Measurements from ENCODE around the gene ADCY3.

The ADCY3 gene

GRCh38 chr2:24918326-24919036, 1.6 kb downstream of the ADCY3 start:
- peak overlapping the region; percentile 85 for H3K4me3 Mint-ChIP-seq
- ATAC-seq (no peak), DNase-seq (ENCODE audit: low spot score in 2 of 2) (no peak)
- no peaks in the 10 kb centered on the region for H3K9me3 Mint-ChIP-seq
- peak overlapping the region; percentile 84 for H3K27ac Mint-ChIP-seq
- peaks cover 51% of the 10 kb centered on the region for H3K4me1 Mint-ChIP-seq
- H3K36me3 Mint-ChIP-seq, result peaks cover 28% of the 10 kb centered on the region

- Mint-ChIP-seq H3K4me3 (peak overlapping the region; percentile 85), H3K27ac (peak overlapping the region; percentile 23), H3K9me3 (no peaks in the 10 kb centered on the region), H3K36me3 (peaks cover 35% of the 10 kb centered on the region), H3K4me1 (peaks cover 51% of the 10 kb centered on the region)
- ATAC-seq, result no peak
- DNase-seq (ENCODE audit: low spot score in 2 of 2), result no peak
These were observed 2.2 kb downstream of the ADCY3 start for GRCh38 chr2:24917731-24918325.

GRCh38 chr2:24917086-24917485, 3.0 kb downstream of the ADCY3 start:
- H3K4me3 Mint-ChIP-seq, result peak overlapping the region; percentile 85
- ATAC-seq (peak; percentile 82), DNase-seq (ENCODE audit: low spot score in 2 of 2) (peak; percentile 35 to 76)
- H3K27ac Mint-ChIP-seq, result peak overlapping the region; percentile 23
- peaks cover 54% of the 10 kb centered on the region for H3K4me1 Mint-ChIP-seq
- no peaks in the 10 kb centered on the region for H3K9me3 Mint-ChIP-seq
- peaks cover 38% of the 10 kb centered on the region for H3K36me3 Mint-ChIP-seq

- DNase-seq (ENCODE audit: low spot score in 2 of 2), result no peak
- no peak overlapping the region for H3K27ac Mint-ChIP-seq
- peaks cover 53% of the 10 kb centered on the region for H3K4me1 Mint-ChIP-seq
- H3K4me3 Mint-ChIP-seq, result no peak overlapping the region
- no peak for ATAC-seq
- H3K36me3 Mint-ChIP-seq, result peaks cover 50% of the 10 kb centered on the region
- no peaks in the 10 kb centered on the region for H3K9me3 Mint-ChIP-seq
These were observed 4.2 kb downstream of the ADCY3 start for GRCh38 chr2:24915796-24916195.

GRCh38 chr2:24915175-24915574, 4.9 kb downstream of the ADCY3 start:
- Mint-ChIP-seq H3K4me1 (peaks cover 51% of the 10 kb centered on the region), H3K36me3 (peaks cover 56% of the 10 kb centered on the region), H3K9me3 (no peaks in the 10 kb centered on the region), H3K27ac (peak overlapping the region; percentile 43), H3K4me3 (no peak overlapping the region)
- no peak for ATAC-seq
- DNase-seq (ENCODE audit: low spot score in 2 of 2), result no peak

- no peaks in the 10 kb centered on the region for H3K9me3 Mint-ChIP-seq
- no peak for ATAC-seq
- peaks cover 55% of the 10 kb centered on the region for H3K4me1 Mint-ChIP-seq
- H3K4me3 Mint-ChIP-seq, result no peak overlapping the region
- peak overlapping the region; percentile 43 for H3K27ac Mint-ChIP-seq
- no peak for DNase-seq (ENCODE audit: low spot score in 2 of 2)
- H3K36me3 Mint-ChIP-seq, result peaks cover 60% of the 10 kb centered on the region
These were observed 5.3 kb downstream of the ADCY3 start for GRCh38 chr2:24914713-24915112.

- ATAC-seq, result no peak
- H3K27ac Mint-ChIP-seq, result no peak overlapping the region
- H3K4me3 Mint-ChIP-seq, result no peak overlapping the region
- peaks cover 58% of the 10 kb centered on the region for H3K4me1 Mint-ChIP-seq
- no peak for DNase-seq (ENCODE audit: low spot score in 2 of 2)
- no peaks in the 10 kb centered on the region for H3K9me3 Mint-ChIP-seq
- peaks cover 58% of the 10 kb centered on the region for H3K36me3 Mint-ChIP-seq
These were observed 6.1 kb downstream of the ADCY3 start for GRCh38 chr2:24913911-24914310.

- ATAC-seq, result no peak
These were observed 7.1 kb downstream of the ADCY3 start for GRCh38 chr2:24912986-24913385.

GRCh38 chr2:24912523-24912922, 7.5 kb downstream of the ADCY3 start:
- ATAC-seq (no peak), DNase-seq (ENCODE audit: low spot score in 2 of 2) (no peak)
- Mint-ChIP-seq H3K9me3 (no peaks in the 10 kb centered on the region), H3K4me3 (no peak overlapping the region), H3K27ac (no peak overlapping the region), H3K4me1 (peaks cover 49% of the 10 kb centered on the region), H3K36me3 (peaks cover 53% of the 10 kb centered on the region)

More at GRCh38 chr2:24912986-24913385, 7.1 kb downstream of the ADCY3 start:
- Mint-ChIP-seq H3K9me3 (no peaks in the 10 kb centered on the region), H3K4me3 (no peak overlapping the region), H3K36me3 (peaks cover 57% of the 10 kb centered on the region), H3K27ac (no peak overlapping the region), H3K4me1 (peaks cover 52% of the 10 kb centered on the region)
- DNase-seq (ENCODE audit: low spot score in 2 of 2), result no peak

GRCh38 chr2:24910245-24910644, 9.8 kb downstream of the ADCY3 start:
- ATAC-seq (no peak), DNase-seq (ENCODE audit: low spot score in 2 of 2) (no peak)
- no peak overlapping the region for H3K4me3 Mint-ChIP-seq
- H3K27ac Mint-ChIP-seq, result no peak overlapping the region
- H3K4me1 Mint-ChIP-seq, result peaks cover 44% of the 10 kb centered on the region
- H3K36me3 Mint-ChIP-seq, result peaks cover 54% of the 10 kb centered on the region
- H3K9me3 Mint-ChIP-seq, result no peaks in the 10 kb centered on the region

- ATAC-seq (no peak), DNase-seq (ENCODE audit: low spot score in 2 of 2) (no peak)
- no peak overlapping the region for H3K27ac Mint-ChIP-seq
- peaks cover 38% of the 10 kb centered on the region for H3K4me1 Mint-ChIP-seq
- peaks cover 56% of the 10 kb centered on the region for H3K36me3 Mint-ChIP-seq
- no peaks in the 10 kb centered on the region for H3K9me3 Mint-ChIP-seq
- no peak overlapping the region for H3K4me3 Mint-ChIP-seq
These were observed 10.4 kb downstream of the ADCY3 start for GRCh38 chr2:24909555-24910177.

GRCh38 chr2:24908461-24908901, 11.6 kb downstream of the ADCY3 start:
- Mint-ChIP-seq H3K4me1 (peaks cover 36% of the 10 kb centered on the region), H3K27ac (no peak overlapping the region), H3K4me3 (no peak overlapping the region), H3K9me3 (no peaks in the 10 kb centered on the region), H3K36me3 (peaks cover 61% of the 10 kb centered on the region)
- no peak for DNase-seq (ENCODE audit: low spot score in 2 of 2)
- ATAC-seq, result no peak

GRCh38 chr2:24907116-24907515, 12.9 kb downstream of the ADCY3 start:
- H3K4me1 Mint-ChIP-seq, result peaks cover 34% of the 10 kb centered on the region
- H3K9me3 Mint-ChIP-seq, result no peaks in the 10 kb centered on the region
- peaks cover 62% of the 10 kb centered on the region for H3K36me3 Mint-ChIP-seq
- peak overlapping the region; percentile 4 for H3K27ac Mint-ChIP-seq
- ATAC-seq, result no peak
- no peak for DNase-seq (ENCODE audit: low spot score in 2 of 2)
- no peak overlapping the region for H3K4me3 Mint-ChIP-seq

- Mint-ChIP-seq H3K4me1 (peaks cover 30% of the 10 kb centered on the region), H3K27ac (no peak overlapping the region), H3K36me3 (peaks cover 61% of the 10 kb centered on the region), H3K9me3 (no peaks in the 10 kb centered on the region), H3K4me3 (no peak overlapping the region)
- DNase-seq (ENCODE audit: low spot score in 2 of 2) (no peak), ATAC-seq (no peak)
These were observed 13.6 kb downstream of the ADCY3 start for GRCh38 chr2:24906466-24906865.

- Mint-ChIP-seq H3K4me3 (no peak overlapping the region), H3K27ac (peak overlapping the region; percentile 30), H3K36me3 (peaks cover 53% of the 10 kb centered on the region)
These were observed 16.6 kb downstream of the ADCY3 start for GRCh38 chr2:24903161-24904103.

More at GRCh38 chr2:24903161-24904103, 16.6 kb downstream of the ADCY3 start:
- H3K4me1 Mint-ChIP-seq, result peaks cover 13% of the 10 kb centered on the region
- ATAC-seq, result no peak
- DNase-seq (ENCODE audit: low spot score in 2 of 2), result no peak
- H3K9me3 Mint-ChIP-seq, result no peaks in the 10 kb centered on the region
